Measurements from ENCODE around the gene ZFYVE28. TPM values are rescaled to one million over a fixed set of nuclear protein-coding genes. Genes with fewer than 3 reads are reported as not detected.

ZFYVE28 gene
- total RNA-seq, 1 donor from 2014 or later, result 5.9 TPM

- no peaks in the 10 kb centered on the region for H3K36me3 Mint-ChIP-seq (ENCODE audit: low read depth)
- POLR2A ChIA-PET, result interaction anchor here (0.6 to 1.5 kb wide), 2 partner anchors 17 to 31 kb away, joined by 3 to 11 read pairs; partner anchors contain the start of gene CFAP99
- H3K27ac Mint-ChIP-seq, result no peak overlapping the region
- CTCF ChIA-PET, result no interaction called here
- H3K27me3 Mint-ChIP-seq, result peaks cover 1% of the 10 kb centered on the region
- intact Hi-C loops (cut with micrococcal nuclease), result no loop called here
- H3K9me3 Mint-ChIP-seq, result no peaks in the 10 kb centered on the region
- no peaks in the 10 kb centered on the region for H3K4me1 Mint-ChIP-seq
- H3K4me3 Mint-ChIP-seq, result no peak overlapping the region
- ATAC-seq (ENCODE audit: low read depth) (no peak), DNase-seq (no peak)
- TF ChIP-seq CTCF (IDR thresholded peaks at IDR 0.05), result no peak
Measured at GRCh38 chr4:2449511-2450392, 31.3 kb upstream of the ZFYVE28 start.

GRCh38 chr4:2449051-2449450 is 30.6 kb upstream of the ZFYVE28 start:
- H3K27me3 Mint-ChIP-seq, result peaks cover 1% of the 10 kb centered on the region
- TF ChIP-seq CTCF (IDR thresholded peaks at IDR 0.05), result no peak
- DNase-seq (no peak), ATAC-seq (ENCODE audit: low read depth) (no peak)
- intact Hi-C loops (cut with micrococcal nuclease), result no loop called here
- no peaks in the 10 kb centered on the region for H3K4me1 Mint-ChIP-seq
- H3K4me3 Mint-ChIP-seq, result no peak overlapping the region
- no peaks in the 10 kb centered on the region for H3K9me3 Mint-ChIP-seq
- ChIA-PET CTCF (no interaction called here), POLR2A (no interaction called here)
- no peak overlapping the region for H3K27ac Mint-ChIP-seq
- H3K36me3 Mint-ChIP-seq (ENCODE audit: low read depth), result no peaks in the 10 kb centered on the region

- no peak for TF ChIP-seq CTCF (IDR thresholded peaks at IDR 0.05)
- DNase-seq (no peak), ATAC-seq (ENCODE audit: low read depth) (no peak)
- POLR2A ChIA-PET, result no interaction called here
- H3K4me1 Mint-ChIP-seq, result no peaks in the 10 kb centered on the region
- no peak overlapping the region for H3K4me3 Mint-ChIP-seq
- no peak overlapping the region for H3K27ac Mint-ChIP-seq
- intact Hi-C loops (cut with micrococcal nuclease), result no loop called here
- no peaks in the 10 kb centered on the region for H3K36me3 Mint-ChIP-seq (ENCODE audit: low read depth)
- CTCF ChIA-PET, result no interaction called here
- no peaks in the 10 kb centered on the region for H3K9me3 Mint-ChIP-seq
- peaks cover 1% of the 10 kb centered on the region for H3K27me3 Mint-ChIP-seq
Measured at GRCh38 chr4:2448589-2448988, 30.1 kb upstream of the ZFYVE28 start.

GRCh38 chr4:2446656-2447564 is 28.5 kb upstream of the ZFYVE28 start:
- peaks cover 1% of the 10 kb centered on the region for H3K27me3 Mint-ChIP-seq
- no peaks in the 10 kb centered on the region for H3K36me3 Mint-ChIP-seq (ENCODE audit: low read depth)
- H3K27ac Mint-ChIP-seq, result no peak overlapping the region
- no peaks in the 10 kb centered on the region for H3K9me3 Mint-ChIP-seq
- ChIA-PET POLR2A (no interaction called here), CTCF (no interaction called here)
- intact Hi-C loops (cut with micrococcal nuclease), result no loop called here
- no peak for TF ChIP-seq CTCF (IDR thresholded peaks at IDR 0.05)
- ATAC-seq (ENCODE audit: low read depth) (no peak), DNase-seq (no peak)
- no peaks in the 10 kb centered on the region for H3K4me1 Mint-ChIP-seq
- H3K4me3 Mint-ChIP-seq, result no peak overlapping the region

- DNase-seq (no peak), ATAC-seq (ENCODE audit: low read depth) (no peak)
- ChIA-PET CTCF (interaction anchor here (1.5 to 5.3 kb wide), 2 partner anchors 90 to 226 kb away, joined by 3 to 39 read pairs; no protein-coding TSS in a partner anchor), POLR2A (no interaction called here)
- H3K27ac Mint-ChIP-seq, result no peak overlapping the region
- H3K36me3 Mint-ChIP-seq (ENCODE audit: low read depth), result no peaks in the 10 kb centered on the region
- TF ChIP-seq CTCF (IDR thresholded peaks at IDR 0.05), result no peak
- no peaks in the 10 kb centered on the region for H3K9me3 Mint-ChIP-seq
- peaks cover 1% of the 10 kb centered on the region for H3K27me3 Mint-ChIP-seq
- no peak overlapping the region for H3K4me3 Mint-ChIP-seq
- H3K4me1 Mint-ChIP-seq, result peaks cover 4% of the 10 kb centered on the region
- intact Hi-C loops (cut with micrococcal nuclease), result no loop called here
Measured at GRCh38 chr4:2445571-2445970, 27.1 kb upstream of the ZFYVE28 start.

Measured in activated B cell treated with CpG ODN at 0.5 μM for 24 hours (primary cell).